ENCODE data around the gene IFI6.

GRCh38 chr1:27666294-27666693, 5.7 kb downstream of the IFI6 start:
- no peak for TF ChIP-seq EZH2phosphoT487 (IDR thresholded peaks at IDR 0.05; ENCODE audit: insufficient read depth, low read depth)
- TF ChIP-seq EZH2 (IDR thresholded peaks at IDR 0.05; ENCODE audit: insufficient read depth, poor library complexity, severe bottlenecking): no peak
